AG20443 (cell line): ENCODE data around the gene SEMA4B.
A peak's percentile ranks its signal among the peaks of the same experiment; 100 is the strongest.

Experiments used
- DNase-seq: peaks from one replicate; pipeline ENCODE4 v3.0.0; 2012; ENCODE audit warnings: low spot score, mixed read lengths

Gene SEMA4B

GRCh38 chr15:90205050-90205848 lies 4.1 kb downstream of the SEMA4B start:
- DNase-seq, result no peak

GRCh38 chr15:90205886-90206285 lies 4.8 kb downstream of the SEMA4B start:
- DNase-seq, result no peak

GRCh38 chr15:90207252-90207651 lies 6.1 kb downstream of the SEMA4B start:
- no peak for DNase-seq

GRCh38 chr15:90208356-90208755 lies 7.2 kb downstream of the SEMA4B start:
- no peak for DNase-seq

- DNase-seq, result no peak
Measured at GRCh38 chr15:90209591-90209990, 8.5 kb downstream of the SEMA4B start.

GRCh38 chr15:90210593-90210992 lies 9.5 kb downstream of the SEMA4B start:
- no peak for DNase-seq

- DNase-seq, result no peak
Measured at GRCh38 chr15:90211009-90211408, 9.9 kb downstream of the SEMA4B start.

GRCh38 chr15:90211440-90212143 lies 10.5 kb downstream of the SEMA4B start:
- DNase-seq, result no peak

- no peak for DNase-seq
Measured at GRCh38 chr15:90212221-90213098, 11.3 kb downstream of the SEMA4B start.

GRCh38 chr15:90213122-90213817 lies 12.1 kb downstream of the SEMA4B start:
- no peak for DNase-seq

GRCh38 chr15:90213818-90214204 lies 12.7 kb downstream of the SEMA4B start:
- no peak for DNase-seq

- DNase-seq, result no peak
Measured at GRCh38 chr15:90214553-90215196, 13.5 kb downstream of the SEMA4B start.

- no peak for DNase-seq
Measured at GRCh38 chr15:90217671-90218394, 16.7 kb downstream of the SEMA4B start.

GRCh38 chr15:90219421-90220141 lies 18.5 kb downstream of the SEMA4B start:
- DNase-seq, result peak; percentile 74

GRCh38 chr15:90221246-90221900 lies 20.2 kb downstream of the SEMA4B start:
- peak; percentile 95 for DNase-seq

- no peak for DNase-seq
Measured at GRCh38 chr15:90222547-90222946, 21.4 kb downstream of the SEMA4B start.

- no peak for DNase-seq
Measured at GRCh38 chr15:90223441-90224165, 22.5 kb downstream of the SEMA4B start.

GRCh38 chr15:90225047-90225446 lies 23.9 kb downstream of the SEMA4B start:
- no peak for DNase-seq
